Suppressor macrophage (primary cell): ENCODE data around the gene PCDH12.

Source experiments
- DNase-seq, 4 experiments: peaks; one replicate each; pipeline ENCODE4 v3.0.0-alpha.2; 2020 to 2022

PCDH12 gene

DNA sequence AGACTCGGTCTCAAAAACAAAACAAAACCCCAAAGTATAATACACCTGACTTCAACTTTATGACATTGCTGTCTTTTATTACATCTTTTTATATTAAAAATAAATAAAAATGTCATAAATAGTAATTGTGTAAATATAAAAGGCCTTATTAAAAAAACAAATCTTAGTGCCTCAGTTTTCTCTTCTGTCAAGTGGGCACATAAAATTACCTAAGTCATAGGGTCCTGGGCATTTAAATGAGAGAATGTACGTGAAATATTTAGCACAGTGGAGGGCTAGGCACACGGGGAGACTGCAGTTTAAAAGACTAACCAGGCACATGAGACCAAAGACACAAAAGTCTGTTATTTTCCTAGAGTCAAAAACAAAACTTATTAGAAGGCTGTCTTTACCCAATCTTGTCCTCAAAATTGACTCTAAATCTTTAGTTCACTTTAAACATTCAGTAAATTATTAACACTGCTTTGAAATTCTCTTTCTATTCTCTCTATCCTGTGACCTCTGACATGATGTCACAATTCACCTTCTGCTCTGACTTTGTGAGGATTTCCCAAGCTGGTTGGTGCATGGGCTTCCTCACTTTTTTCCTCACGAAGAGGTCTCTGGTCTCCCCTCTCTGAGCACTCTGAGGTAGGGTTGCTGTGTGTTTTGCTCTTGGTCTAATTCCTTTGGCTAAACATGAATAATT is 8.4 kb upstream of the PCDH12 start:
- DNase-seq = no peak

DNA sequence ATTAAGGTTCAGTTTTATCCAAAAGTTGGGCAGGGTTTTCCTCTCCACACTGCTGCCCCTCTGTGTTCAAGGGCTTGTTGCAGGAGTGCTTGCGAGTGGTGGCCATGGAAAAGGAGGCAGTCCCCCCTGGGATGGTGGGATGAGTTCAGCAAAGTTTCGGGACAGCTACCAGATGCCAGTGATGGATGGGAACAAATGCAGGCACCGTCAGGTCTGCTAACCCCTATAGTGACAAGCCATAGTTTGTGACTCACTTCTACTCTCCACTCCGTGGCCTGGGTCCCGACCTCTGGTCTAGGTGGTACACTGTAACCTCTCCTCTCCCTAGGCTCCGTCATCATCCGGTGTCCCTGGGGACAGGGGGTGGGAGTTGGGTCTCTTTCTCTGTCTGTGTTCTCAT is 7.1 kb upstream of the PCDH12 start:
- no peak for DNase-seq

DNA sequence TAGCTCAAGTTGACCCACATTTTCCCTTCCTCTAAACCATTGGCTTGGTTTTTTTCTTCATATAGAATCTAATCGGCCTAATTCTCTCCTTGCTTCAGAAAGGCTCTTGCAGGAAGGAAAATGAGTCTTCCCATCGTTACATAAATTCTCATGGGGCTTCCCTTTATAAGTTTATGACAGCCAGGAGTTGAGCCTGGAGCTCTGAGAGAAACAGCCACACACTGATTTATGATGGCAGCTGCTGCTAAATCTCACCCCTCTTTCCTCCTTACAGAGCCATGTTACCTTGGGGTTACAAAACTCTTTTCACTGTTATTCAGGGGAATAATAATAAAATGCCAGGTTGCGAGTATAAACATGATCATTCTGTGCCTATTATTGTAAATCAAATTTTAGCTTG is 5.7 kb upstream of the PCDH12 start:
- DNase-seq = peak in 2 of 4 experiments; percentile 31 to 36

DNA sequence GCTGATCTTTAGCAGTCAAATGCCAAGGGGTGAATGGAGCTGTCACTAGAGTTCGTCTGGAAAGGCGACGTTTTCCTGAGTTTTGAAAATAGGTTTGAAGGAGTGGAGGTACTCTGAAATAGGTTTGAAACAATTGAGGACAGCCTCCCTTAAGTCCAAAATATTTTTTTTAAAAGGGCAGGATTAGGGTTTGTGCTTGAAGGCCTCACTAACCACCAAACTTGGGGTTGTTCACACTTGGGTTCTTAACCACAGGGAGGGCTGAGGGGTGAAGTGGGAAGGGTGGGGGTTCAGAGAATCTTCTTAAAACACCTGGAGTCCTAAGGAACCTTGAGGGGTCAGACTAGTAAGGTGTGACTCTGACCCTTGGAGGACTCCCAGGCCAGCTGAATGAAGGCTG is 3.5 kb upstream of the PCDH12 start:
- no peak for DNase-seq

DNA sequence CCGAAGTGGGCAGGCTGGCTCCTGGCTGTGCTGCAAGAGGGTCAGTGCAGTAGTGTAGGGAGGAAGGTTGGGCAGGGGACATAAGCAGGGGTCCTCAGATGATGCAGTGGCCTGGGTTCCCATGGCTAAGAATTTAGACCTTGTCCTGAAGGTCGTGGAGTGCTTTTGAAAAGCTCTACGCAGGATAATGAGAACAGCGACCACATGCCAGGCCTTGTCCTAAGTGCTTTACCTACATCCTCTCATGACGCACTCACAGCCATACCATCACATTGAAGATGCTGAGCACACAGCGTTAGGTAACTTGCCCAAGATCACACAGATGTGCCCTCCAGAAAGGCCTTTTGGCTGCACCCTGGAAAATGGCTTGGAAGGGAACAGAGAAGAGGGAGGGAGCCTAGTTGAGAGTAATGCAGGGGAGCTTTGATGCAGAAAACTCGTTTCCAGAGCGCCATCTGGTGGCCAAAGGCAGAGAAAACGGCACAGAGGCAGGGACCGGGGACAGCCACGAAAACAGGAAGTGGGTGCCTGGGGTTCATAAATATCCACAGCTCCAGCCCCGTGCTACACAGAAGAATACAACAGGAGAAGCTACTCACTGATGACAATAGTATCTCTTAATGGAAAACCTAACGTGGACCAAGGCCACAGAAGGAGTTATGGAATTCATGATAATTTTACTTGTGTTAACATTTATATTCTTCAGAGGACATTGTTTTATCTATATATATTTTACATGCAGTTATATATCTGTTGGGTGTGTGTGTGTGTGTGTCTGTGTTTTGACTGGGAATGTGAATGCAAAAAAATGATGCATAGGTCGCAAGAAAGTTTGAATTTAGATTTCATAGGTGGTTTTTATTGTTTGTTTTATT is 2.7 kb upstream of the PCDH12 start:
- DNase-seq = peak; percentile 94 to 97 (median 96)

DNA sequence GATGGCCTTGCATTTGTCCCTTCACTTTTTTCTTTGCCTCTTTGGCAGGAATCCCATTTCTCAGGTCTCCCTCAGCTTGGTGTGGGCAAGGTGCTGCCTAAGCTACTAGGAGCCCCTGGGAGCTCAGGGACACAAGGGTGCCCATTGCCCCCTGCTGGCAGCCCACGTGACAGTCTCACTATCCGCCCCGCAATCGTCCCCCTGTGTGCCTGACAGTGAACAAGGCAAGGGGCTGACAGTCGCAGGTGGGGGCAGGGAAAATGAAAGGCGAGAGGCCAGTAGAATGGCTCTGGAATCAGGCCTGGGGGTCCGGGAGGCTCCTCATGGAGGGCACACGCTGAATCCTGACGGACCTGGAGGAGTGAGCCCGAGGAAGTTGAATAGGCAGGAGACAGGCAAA is 2.0 kb upstream of the PCDH12 start:
- peak in 1 of 4 experiments; percentile 55 for DNase-seq

DNA sequence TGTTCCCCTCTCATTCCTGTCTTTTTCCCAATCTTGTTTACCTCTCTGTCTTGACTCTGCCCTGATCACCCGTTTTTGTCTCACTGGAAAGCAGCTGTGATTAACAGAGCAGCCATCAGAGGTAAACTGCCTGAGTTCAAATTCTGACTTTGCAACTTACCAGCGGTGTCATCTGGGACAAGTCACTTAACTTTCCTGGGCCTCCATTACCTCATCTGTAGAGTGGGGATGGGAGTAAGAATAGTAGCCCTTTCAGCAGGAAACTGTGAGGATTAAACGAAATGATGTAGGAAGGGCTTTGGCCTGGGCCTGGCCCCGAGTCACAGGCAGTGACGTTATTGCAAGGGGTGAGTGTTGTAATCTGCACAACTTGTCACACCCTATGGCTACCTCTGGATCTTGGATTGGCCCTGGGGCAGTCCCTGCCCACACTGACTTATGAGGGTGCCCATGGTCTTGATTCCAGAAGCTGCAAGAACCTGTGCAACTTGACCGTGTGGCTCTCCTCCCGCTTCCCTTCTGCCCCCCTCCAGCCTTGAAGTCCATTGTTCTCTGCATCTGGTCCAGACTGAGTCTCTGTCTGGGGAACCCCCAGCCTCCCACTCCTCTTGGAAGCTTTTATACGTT is 657 bp upstream of the PCDH12 start:
- DNase-seq = peak; percentile 78 to 91 (median 80)

DNA sequence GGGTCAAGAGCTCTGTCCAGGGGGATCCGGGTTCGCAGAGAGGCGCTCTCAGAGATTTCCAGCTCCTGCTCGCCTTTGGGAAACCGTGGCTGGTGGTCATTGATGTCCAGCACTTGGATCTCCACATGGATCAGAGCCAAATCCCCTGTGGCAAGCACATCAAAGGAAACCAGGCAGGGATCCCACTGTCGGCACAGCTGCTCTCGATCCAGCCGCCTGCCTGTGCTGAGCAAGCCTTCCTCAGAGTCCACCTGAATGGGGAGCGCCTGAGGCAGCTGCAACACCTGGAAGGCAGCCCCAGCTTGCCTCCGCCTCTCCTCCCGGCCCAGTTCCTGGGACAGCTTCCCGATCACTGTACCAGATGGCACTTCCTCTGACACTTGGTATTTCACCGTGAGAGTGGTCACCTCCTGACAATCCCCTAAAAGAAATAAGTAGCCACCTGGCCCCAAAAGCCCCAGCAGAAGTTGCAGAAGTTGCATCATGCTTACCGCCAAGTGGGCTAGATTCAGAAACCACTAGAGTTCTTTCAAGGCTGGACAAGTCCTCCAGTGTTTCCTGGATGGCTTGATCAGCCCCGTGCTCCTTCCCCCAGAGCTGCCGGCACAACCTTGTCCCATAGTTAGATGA is 520 bp downstream of the PCDH12 start:
- DNase-seq = peak in 1 of 4 experiments; percentile 19

DNA sequence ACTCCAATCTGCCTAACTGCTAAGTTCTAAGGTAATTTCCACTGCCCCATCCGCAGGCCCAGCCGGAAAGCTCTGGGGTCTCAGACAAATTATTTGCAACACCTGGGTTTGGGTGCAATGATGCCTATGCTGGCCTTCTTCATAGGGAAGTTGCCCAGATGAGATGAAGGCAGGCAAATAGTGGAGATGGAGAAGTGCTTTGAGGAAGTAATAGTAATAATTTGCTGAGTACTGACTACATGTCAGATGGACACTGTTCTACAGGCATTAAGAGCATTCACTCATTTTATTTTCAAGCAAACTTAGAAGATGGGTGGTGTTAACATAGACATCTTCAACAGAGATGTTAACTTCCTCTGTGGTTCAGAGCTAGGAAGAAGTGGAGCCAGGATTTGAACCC is 3.8 kb downstream of the PCDH12 start:
- peak; percentile 48 to 80 (median 68) for DNase-seq

DNA sequence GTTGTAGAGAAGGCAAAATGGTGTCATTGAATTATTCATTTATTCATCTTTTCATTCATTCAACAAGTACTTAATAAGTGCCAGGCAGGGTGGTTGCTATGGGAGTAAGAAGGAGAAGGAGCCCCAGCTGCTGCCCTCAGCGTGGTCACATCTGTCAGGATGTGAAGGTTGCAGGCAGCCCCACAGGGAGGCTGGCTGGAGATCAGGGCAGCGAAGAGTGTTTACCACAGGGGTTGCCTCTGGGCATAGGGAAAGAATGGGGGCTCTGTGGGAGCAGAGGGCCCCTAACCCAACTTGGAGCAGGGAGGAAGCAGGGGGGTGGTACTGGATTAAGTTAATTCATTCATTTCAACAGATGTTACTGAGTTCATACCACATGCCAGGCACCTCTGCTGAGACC is 6.0 kb downstream of the PCDH12 start:
- no peak for DNase-seq

DNA sequence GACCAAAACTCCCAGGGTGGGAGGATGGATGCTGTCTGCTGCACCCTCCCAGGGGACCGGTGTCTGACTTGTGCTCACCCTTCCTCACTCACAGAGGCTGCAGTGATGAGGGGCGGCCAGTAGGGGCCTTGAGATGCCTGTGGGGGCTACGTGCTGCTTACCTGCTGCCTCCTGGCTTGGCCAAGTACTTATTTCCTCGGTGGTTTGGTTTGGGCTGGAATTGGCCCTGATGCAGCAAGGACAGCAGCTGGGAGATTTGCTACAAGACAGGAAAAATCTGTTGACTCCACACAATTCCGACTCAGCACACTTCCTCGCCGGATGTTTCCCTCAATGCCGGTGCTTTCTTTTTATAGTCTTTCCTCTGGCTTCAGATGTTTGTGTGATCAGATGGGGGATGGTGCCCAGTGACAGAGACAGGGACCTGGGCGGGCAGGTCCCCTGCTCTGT is 6.6 kb downstream of the PCDH12 start:
- peak in 2 of 4 experiments; percentile 12 to 30 for DNase-seq

DNA sequence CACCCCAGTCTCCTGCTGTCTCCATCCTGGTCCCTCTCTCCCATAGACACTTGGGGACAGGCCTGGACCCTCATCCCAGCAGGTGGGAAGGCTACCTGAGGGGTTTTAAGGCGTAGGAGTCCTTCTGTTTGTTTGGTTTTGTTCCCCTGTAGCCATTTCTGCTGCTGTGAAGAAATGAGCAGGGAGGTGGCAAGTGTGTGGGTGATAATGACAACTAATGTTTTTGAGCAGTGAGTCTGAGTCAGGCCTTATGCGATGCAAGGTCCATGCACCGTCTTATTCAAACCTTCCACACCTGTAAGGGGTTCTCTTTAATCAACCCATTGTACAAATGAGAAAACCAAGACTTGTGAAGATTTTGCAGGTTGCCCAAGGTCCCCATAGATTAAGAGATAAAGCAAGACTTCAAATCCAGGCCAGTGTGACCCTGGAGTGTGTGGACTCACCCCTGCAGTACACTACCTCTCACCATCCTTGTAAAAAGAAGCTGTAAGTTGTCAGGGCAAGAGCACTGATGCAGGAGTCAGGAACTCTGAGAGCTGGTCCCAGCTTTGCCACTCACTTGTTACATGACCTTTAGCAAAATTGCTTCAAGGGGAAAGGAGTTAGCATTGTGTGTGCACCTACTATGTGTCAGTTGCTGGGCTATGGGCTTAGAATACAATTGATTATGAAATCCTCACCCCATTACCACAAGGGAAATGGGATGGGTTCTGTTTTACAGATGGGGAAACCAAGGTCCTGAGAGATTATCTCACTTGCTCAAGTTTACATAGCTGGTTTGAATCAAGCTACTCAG is 7.6 kb downstream of the PCDH12 start:
- peak; percentile 26 to 60 (median 54) for DNase-seq

DNA sequence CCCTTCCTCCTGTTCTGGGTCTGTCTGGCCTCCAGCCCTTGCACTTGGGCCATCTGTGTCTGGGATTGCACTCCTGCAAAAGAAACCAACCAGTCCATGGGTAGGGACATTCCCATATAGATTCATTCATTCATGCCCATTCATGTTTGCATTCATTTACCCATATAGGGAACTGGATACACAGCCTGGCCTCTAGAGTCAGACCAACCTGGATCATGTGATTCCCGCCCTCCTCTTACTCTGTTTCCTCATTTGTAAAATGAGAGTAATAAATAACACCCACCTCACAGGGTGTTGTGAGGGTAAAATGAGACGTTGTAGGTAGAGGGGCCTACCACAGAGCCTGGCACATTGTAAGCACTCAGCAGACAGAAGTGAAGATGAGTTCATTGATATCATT is 8.5 kb downstream of the PCDH12 start:
- DNase-seq = peak; percentile 22 to 53 (median 36)

DNA sequence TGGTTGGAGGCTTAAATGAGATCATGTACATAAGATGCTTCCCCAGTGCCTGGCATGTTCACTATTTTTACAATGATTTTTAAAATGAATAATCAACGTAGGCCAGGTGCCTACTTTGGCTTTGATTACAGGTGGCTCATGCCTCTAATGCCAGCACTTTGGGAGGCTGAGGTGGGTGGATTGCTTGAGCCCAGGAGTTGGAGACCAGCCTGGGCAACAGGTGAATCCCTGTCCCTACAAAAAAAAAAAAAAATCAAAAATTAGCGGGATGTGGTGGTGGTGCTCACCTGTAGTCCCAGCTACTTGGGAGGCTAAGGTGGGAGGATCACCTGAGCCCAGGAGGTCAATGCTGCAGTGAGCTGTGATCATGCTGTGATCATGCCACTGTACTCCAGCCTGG is 9.2 kb downstream of the PCDH12 start:
- no peak for DNase-seq

DNA sequence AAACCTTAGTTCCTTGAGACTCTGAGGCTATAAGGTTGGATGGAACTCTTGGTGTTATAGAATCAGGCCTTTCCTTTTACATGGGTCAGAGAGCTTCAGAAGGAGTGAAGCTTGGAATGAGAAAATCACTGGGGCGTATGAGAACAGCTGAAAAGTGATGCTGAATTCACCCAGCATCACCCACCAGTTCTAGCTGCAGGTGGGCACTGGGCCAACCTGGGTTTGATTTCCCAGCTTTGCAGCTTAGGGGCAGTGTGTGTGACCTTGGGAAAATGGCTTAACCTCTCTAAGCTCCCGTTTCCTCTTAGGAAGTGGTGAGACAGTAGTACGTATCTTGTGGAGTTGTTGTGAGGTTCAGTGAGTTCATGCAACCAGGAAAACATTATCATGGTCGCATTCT is 10.7 kb downstream of the PCDH12 start:
- no peak for DNase-seq

DNA sequence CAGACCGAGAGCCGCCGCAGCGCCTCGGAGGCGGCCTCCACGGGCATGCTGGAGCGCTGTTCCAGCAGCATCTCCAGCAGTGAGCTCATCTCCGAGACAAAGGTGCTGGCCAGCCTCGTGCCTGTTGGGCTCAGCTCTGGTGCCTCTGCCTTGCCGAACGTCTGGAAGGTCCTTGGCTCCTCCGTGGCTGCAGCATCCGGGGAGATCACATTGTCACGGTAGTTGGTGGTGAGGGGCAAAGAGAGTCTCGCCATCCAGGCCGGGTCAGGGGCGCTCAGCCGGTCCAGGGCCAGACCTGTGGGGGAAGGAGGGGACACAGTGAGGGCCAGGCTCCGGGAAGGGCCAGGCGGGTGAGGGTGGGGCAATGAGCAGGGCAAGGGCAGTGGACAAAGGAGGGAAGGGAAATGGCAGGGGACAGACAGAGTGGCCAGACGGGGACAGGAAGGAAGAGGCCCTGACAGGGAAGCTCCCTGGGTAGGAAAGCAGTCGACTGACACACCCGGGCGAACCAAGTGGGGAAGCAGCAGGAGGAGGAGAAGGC is 12.4 kb downstream of the PCDH12 start:
- DNase-seq = peak in 3 of 4 experiments; percentile 34 to 51 (median 48)

DNA sequence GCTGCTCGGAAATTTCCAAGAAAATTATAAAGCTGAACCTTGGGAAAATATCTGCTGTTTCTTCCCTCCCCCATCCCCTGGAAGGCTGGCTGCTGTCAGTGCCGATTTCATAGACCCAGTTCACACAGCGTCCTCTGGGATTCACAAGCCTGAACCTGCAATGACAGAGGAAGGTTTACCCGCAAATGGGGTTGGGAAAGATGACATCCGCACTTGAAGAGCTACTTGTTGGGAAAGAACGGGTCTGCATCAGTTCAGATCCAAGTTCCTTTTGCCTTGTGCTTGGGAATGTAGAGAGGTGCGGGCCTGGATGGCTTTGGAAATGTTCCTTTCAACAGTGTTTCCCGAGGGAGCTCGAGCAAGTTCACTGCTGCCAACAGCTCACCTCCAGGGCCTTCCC is 13.9 kb downstream of the PCDH12 start:
- DNase-seq = no peak

DNA sequence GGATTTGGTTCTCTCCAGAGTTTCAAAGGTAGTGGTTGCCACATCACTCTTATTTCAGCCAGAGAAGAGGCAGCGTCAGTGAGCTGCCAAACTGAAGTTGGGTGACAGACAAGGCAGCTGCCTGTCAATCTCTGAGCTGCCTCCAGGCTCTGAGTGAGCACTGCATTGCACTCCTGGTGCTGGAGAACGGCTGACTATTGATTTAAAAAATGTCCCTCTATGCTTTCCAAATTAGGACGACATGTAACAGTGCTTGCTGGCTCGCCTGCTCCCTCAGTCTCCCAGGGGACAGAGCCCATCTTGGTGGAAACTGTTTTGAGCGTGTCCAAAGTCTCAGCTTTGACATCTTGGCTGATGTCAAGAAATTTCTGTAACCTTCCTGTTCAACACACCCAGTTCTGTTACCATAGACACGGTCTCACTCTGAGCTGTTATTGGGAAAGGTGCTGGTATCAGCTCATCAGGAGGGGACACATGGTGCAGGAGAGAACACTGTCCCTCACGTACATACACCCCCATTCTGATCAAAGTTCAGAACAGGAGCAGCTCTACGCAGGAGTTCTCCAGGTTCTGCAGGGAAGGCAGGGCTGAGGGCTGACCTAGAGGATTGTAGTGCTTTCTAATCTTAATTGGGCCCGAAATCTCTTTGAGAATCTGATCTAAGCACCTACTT is 15.7 kb downstream of the PCDH12 start:
- DNase-seq = no peak

DNA sequence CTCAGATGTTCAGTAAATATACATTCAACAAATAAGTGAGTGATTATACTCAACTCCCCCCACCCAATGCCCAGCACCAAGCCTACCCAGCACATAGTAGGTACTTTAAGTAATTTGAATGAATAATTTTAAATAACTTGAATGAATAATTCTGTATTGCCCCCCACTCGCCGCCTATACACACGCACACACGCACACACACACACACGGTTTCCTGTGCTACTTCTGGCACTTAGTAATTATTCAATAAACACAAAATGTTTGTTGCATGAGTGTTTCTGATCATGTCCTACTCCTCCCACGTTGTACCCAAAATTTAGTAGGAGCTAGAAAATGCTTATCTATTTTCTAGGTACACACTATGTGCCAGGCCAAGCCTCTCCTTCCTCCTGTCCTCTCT is 16.2 kb downstream of the PCDH12 start:
- DNase-seq = no peak

DNA sequence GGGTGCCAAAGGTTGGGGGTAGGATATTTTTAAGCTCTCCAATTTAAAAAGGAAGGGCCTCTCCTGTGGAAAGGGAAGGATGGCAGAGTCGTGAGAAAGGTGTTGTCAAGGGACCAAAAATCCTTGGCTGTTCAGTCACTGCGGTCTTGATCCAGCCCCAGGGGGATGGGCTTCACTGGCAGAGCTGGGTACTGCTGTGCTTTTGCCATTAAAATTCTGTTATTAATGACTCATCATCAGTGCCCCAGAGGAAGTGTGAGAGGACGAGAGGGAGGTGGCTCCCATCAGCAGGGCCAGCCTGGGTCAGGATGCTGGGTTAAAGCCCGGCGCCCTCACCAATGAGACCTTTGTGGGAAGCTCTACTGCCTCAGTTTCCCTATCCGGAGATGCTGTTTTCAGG is 16.7 kb downstream of the PCDH12 start:
- DNase-seq = peak in 2 of 4 experiments; percentile 28 to 29

DNA sequence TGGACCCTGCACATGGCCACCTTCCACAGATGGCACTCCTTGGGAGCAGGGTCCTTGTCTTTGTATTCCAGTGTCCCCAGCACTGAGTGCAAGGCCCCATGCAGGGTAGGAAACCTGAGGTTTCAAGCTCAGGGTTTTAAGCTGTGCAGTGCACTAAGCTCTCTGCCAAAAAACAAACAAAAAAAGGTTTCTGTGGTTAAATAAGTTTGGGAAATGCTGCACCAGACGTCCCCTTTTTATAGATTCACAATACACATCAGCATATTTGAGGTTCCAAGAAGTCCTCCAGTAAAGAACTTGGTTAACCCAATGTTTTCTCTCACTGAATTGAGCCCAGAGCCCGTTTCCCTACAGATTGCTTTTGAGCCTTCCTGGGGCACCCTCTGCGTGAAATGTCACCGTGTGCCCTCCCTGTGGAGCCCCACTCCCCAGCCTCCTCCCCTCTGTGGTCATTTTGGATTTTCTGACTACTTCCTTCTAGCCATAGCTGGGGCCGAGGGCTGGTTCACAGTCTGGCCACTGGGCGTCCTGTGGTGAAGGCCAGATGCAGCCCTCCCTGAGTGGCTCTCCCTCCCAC is 17.2 kb downstream of the PCDH12 start:
- DNase-seq = peak; percentile 58 to 77 (median 72)
